Endothelial cell of hepatic sinusoid (primary cell): ENCODE data around the gene GBF1.

Source experiments
- in situ Hi-C: cut with HindIII; loops from 2 replicates; pipeline ENCODE4 v1.10.0; 2017; ENCODE audit warnings: low sequenced_read_pairs

Gene GBF1

GRCh38 chr10:102335184-102335583 is 89.9 kb downstream of the GBF1 start:
- in situ Hi-C loops = no loop called here

GRCh38 chr10:102341038-102341688 is 95.8 kb downstream of the GBF1 start:
- in situ Hi-C loops = no loop called here

DNA sequence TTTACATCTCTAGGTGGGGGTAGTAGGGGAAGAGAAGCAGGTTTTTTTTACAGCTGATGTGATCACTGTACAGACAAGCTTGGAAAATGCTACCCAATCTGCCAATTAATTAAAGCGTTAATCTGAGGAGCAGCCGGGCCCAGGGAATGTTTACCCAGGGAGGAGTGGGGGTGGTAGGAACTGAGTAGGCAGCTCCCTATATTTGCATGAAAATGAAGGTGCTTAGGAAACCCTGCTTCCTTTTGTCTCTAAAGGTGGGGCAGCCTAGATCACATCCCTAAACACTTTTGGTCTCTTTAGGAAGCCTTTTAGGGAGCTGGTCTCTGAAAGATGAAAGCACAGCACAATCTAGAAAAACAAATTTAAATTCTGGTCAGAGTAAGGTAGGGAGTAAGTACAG is 97.1 kb downstream of the GBF1 start:
- in situ Hi-C loops = no loop called here

DNA sequence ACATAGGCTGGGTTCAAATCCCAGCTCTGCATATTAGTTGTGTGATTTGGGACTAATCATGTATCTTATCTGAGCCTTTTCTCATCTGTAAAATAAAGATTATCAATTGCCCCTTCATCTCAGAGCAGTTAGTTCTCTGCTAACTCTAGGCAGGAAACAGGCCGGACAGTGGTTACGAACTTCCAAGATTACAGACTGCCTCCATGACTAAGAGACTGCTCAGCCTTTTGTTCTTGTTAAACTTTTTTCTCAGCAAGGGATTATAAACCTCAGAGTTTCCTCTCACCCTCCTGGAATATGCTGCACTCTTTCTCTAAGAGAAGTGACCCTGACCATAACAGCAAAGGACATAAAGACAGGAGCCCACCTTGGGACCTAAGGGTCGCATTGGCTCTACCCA is 97.6 kb downstream of the GBF1 start:
- in situ Hi-C loops = no loop called here

DNA sequence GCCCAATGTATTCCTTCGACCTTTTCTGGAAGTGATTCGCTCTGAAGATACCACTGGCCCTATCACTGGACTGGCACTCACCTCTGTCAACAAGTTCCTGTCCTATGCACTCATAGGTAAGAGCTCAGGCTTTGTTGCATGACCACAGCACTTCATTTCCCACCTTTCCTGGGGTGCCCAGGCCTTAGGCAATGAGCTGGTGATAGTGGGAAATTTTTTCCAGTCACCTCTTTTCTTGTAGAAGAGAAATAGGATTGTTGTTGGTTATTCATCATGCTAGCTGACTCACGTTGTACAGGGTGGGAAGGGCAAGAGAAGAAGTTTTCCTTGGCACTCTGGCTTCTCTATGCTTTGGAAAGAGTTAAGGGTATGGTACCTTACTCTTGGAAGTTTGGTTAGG is 98.7 kb downstream of the GBF1 start:
- in situ Hi-C loops = no loop called here

DNA sequence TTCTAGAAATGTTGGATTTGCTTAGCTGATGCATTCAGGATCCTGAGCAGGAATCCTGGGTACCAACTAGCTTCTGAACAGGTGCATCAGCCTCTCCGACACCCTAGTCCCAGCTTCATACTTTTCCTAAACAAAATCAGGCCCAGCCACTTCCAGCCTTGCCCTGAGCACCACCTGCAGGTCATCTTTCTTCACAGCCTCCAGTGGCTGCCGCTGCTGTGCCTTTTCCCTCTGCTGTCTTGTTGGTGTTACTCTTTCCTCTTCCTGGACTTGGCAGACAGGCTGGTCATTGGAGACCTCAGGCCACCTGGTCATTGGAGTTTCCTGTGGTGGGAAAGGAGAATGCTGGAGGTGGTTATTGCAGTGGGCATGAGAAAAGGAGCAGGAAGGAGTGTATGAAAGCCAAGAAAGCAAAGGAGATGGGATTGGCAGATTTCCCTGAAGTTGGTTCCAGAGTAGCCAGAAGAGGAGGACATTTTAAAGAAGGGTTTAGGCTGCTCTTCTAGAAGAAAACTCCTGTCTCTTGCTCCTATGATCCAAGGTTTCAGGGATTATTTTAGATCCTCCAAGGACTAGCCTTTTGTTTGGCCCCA is 102.0 kb downstream of the GBF1 start:
- in situ Hi-C loops = no loop called here

DNA sequence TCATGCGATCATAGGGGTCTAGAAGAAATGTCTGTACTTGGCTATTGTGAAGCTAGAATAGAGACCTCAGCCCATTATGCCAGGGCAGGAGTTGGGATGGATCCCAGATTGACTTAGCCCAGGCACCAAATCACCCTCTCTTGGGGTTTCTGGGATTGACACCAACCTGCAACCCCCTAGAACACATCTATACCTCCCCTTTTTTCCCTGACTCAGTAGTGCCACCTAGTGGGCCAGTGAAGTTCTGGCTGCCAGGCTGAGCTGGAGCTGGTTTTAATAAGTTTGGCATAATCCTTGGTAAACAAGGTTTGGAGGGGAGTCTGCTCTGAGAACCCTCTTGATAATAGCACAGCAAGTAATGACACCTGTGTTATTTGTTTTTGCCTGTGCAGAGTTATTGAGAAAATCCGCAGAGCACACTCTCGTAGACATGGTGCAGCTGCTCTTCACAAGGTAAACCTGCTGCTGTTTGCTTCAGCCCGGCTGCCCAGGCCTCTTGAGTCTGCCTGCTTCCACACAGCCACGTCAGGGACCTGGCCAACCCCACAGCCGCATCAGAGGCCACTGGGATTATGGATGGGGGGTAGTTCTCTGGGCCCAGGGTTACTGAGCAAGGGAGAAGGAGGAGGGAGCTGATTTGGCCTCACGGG is 106.9 kb downstream of the GBF1 start:
- in situ Hi-C loops = loop anchor here (5.0 to 10.0 kb wide), 2 partner anchors 35 to 187 kb away; no protein-coding TSS in a partner anchor

DNA sequence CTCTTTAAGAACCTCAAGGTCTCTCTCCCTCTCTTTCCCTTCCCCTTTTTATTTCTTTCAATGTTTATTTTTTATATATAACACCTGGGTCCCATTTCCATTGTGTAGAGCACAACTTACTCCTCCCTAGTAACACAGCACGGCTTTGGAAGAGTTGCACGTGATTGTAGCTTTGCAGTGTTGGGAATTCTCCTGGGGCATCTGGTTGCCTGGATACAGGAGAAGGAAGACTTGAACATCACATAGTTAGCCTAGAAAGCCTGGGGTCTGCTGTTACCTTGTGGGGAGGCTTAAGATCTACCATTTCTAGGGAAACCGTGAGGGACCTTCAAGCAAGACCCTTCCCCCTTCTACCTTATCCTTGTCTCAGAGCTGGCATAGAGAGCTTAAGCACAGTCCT is 109.1 kb downstream of the GBF1 start:
- in situ Hi-C loops = loop anchor here (5.0 to 10.0 kb wide), 2 partner anchors 33 to 190 kb away; no protein-coding TSS in a partner anchor

- in situ Hi-C loops = loop anchor here (5.0 to 10.0 kb wide), 2 partner anchors 132 to 194 kb away; partner anchors contain the start of gene ELOVL3
Measured at GRCh38 chr10:102358712-102359382, 113.5 kb downstream of the GBF1 start.

- in situ Hi-C loops = no loop called here
Measured at GRCh38 chr10:102367441-102367840, 122.1 kb downstream of the GBF1 start.

- in situ Hi-C loops = no loop called here
Measured at GRCh38 chr10:102368077-102368476, 122.7 kb downstream of the GBF1 start.

DNA sequence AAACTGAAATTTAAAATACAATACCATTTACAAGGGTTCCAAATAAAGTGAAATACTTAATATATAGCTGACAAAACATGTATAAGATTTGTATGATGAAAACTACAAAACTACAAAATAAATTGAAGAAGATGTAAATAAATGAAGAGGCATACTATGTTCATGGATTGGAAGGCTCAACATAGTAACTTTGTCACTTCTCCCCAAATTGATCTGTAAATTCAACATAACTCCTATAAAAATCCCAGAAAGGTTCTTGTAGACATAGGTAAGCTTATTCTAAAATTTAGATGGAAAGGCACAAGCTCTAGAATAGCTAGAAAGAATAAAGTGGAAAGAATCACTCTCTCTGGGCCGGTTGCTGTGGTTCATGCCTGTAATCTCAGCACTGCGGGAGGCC is 126.0 kb downstream of the GBF1 start:
- in situ Hi-C loops = loop anchor here (5.0 kb wide), 1 partner anchor 111 kb away; no protein-coding TSS in a partner anchor

DNA sequence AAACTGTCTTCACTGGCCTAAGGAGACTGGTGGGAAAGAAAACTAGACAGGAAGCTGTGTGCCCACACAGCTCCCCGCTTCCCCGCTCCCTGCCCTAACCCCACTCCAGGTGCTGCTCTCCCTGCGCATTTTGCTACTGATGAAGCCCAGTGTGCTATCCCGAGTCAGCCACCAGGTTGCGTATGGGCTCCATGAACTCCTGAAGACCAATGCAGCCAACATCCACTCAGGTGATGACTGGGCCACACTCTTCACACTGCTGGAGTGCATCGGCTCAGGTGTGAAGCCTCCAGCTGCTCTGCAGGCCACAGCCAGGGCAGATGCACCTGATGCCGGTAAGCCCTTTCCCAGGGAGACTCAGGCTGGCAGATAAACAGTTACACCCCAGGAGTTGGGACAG is 129.9 kb downstream of the GBF1 start:
- in situ Hi-C loops = no loop called here

GRCh38 chr10:102375867-102376266 is 130.5 kb downstream of the GBF1 start:
- in situ Hi-C loops = no loop called here

DNA sequence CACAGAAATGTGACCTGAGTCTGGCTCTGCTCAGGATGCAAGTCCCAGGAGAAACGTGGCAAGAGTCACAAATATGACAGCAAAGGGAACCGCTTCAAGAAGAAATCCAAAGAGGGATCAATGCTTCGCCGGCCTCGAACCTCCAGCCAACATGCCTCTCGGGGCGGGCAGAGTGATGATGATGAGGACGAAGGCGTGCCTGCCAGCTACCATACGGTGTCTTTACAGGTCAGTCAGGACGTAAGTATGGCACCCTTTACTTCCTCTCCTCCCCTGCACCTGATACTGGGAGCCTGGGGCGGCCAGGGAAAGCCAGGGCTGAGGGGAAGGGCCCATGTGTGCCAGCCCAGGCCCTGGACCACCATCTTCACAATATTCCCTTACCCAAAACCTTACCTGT is 131.6 kb downstream of the GBF1 start:
- in situ Hi-C loops = no loop called here

DNA sequence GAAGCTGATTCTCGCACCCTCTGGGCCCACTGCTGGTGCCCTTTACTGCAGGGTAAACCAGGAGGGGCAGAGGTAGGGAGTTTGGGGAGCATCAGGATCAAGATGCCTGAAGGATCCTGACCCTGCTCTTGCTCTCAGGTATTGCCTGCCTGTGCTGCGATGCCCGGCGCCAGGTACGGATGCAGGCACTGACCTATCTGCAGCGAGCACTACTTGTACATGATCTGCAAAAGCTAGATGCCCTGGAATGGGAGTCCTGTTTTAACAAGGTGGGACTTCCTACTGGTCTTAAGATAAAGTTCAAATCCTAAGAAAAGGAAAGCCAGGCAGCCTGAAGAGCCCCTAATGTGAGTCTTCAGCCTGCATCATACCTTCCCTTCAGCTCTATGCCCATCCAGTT is 134.1 kb downstream of the GBF1 start:
- in situ Hi-C loops = no loop called here

- in situ Hi-C loops = loop anchor here (5.0 to 10.0 kb wide), 3 partner anchors 50 to 157 kb away; partner anchors contain the start of genes CUEDC2 and ELOVL3
Measured at GRCh38 chr10:102381983-102382382, 136.7 kb downstream of the GBF1 start.

DNA sequence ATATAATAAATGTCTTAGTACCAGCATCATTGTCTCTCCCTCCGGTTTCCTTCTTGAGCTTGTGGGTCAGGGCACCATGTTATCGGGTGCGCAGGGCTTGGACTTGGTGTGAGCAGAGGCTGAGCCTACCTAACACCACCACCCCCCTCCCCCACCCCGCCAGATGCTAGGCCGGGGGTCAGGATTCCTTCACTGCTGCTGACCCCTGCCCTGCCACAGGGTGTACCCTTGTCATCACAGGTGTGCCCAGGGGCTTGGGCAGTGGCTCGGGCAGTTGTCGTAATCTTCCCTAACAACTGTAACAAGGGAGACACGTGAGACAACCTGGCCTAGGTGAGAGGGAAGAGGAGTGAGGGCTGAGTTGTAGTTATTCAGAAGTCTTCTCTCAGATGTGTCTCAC is 137.5 kb downstream of the GBF1 start:
- in situ Hi-C loops = loop anchor here (5.0 to 10.0 kb wide), 3 partner anchors 49 to 158 kb away; partner anchors contain the start of genes CUEDC2 and ELOVL3

- in situ Hi-C loops = loop anchor here (5.0 to 10.0 kb wide), 3 partner anchors 48 to 159 kb away; partner anchors contain the start of genes CUEDC2 and ELOVL3
Measured at GRCh38 chr10:102384053-102384452, 138.7 kb downstream of the GBF1 start.

- in situ Hi-C loops = loop anchor here (5.0 to 10.0 kb wide), 4 partner anchors 33 to 160 kb away; partner anchors contain the start of genes CUEDC2 and ELOVL3
Measured at GRCh38 chr10:102384606-102385429, 139.5 kb downstream of the GBF1 start.
